Fibroblast of gingiva (primary cell): ENCODE results near the gene SPTBN5.
A peak's percentile ranks its signal among the peaks of the same experiment; 100 is the strongest.
"Not testable (repeated sequence)": the region's sequence is repeated elsewhere in the genome, so short reads cannot be mapped to it uniquely, and the experiment has no call there.

Experiments
- DNase-seq: peaks from one replicate; pipeline ENCODE4 v3.0.0-alpha.2; 2011; ENCODE audit warnings: low read depth

Gene SPTBN5

GRCh38 chr15:41843571-41843970 is 50.3 kb downstream of the SPTBN5 start:
- no peak for DNase-seq

GRCh38 chr15:41842229-41842628 is 51.6 kb downstream of the SPTBN5 start:
- DNase-seq = no peak

- DNase-seq = no peak
These were observed 52.7 kb downstream of the SPTBN5 start for GRCh38 chr15:41841131-41841530.

DNA sequence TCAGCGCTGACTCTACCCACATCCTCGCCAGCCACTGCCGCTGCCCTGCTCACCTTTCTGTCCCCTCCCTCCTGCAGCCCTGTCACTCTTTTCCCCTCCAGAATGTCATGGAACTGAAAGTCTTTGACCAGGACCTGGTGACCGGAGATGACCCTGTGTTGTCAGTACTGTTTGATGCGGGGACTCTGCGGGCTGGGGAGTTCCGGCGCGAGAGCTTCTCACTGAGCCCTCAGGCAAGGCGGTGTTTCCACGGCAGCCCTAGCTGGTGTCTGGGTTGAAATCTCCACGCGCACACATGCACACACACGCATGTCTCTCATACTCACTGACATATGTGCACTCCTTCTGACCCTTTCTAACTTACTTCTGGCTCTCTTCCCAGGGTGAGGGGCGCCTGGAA is 53.2 kb downstream of the SPTBN5 start:
- no peak for DNase-seq

- no peak for DNase-seq
These were observed 53.9 kb downstream of the SPTBN5 start for GRCh38 chr15:41839781-41840491.

DNA sequence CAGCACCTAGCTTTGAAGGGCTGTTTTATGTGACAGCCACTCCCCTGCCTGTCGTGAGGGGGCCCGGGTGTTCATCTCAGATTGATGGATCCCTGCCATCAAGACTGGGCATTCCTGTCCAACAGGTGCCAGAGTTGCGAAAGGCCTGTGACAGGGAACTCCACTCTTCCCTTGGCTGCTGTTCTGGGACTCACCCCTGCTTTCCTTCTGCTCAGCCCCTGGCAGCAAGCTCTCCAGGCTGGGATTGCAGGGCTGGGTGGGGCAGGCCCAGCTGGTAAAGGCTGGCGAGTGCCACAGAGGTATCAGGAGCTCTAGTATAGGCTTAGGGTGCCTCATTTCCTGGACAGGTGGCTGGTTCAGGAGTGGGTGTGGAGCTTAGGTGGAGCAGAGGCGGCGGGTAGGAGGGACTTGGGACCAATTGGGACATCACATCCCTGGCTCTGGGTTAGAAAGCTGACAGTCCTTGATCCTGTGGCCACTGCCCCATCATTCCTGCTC is 55.4 kb downstream of the SPTBN5 start, which contains the start of gene PLA2G4B:
PLA2G4B (plus strand) TSS at position 448 of the 498 bp plus-strand sequence. CDS start 67 bp downstream, outside the sequence.
- no peak for DNase-seq

- no peak for DNase-seq
These were observed 57.0 kb downstream of the SPTBN5 start for GRCh38 chr15:41836713-41837454.

- no peak for DNase-seq
These were observed 57.8 kb downstream of the SPTBN5 start for GRCh38 chr15:41836073-41836472.

DNA sequence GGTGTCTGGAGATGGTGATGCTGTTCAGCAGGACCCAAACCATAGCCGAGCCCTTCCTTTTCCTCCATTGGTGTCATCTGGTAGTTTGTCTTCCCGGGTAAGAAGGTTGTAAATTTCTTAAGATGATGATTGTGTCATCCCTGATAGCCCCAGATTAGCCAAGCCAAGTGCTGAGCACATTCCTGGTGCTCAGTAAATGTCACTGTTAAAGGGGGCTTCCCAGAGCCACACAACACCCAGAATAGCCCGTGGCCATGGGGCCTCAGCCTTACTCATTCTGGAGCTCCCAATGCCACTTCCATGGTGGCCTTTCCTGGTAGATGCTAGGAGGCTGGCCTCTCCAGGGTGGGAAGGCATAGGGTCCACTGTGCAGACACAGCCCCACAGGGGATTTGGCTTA is 59.8 kb downstream of the SPTBN5 start:
- DNase-seq = no peak

DNA sequence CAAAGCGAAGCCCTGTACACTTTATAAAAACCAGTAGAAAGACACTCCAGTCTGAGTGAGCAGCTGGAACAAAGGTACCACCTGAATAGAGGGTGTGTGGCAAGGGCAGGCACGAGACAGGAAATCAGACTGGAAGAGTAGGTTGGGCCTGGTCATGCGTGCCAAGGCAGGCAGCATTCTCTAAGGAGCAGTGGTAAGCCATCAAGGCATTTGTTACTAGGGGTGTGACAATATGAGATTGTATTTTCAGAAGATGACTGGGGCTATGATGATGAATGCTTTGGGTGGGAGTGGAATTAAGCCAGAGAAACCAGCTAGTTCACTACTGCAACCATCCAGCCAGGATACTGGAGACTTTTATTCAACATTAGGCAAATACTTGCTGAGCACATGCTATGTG is 61.0 kb downstream of the SPTBN5 start:
- DNase-seq = no peak

DNA sequence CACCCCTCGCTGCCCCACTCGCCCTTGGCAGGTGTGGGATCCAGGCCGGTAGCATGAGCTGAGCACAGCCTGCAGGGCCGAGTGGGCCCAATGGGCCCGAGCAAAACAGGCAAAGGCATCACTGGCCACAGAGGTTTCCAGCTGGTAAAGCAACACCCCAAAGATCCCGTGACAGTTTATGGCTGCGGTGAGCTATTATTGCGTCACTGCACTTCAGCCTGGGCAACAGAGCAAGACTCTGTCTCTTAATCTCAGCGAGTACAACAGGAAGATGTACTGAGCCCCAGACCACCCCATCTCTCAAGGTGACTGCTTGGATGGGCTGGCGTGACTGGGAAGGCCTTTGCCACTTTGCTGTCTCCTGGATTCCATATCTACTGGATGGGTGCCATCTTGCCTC is 61.6 kb downstream of the SPTBN5 start:
- DNase-seq = no peak

- DNase-seq = not testable (repeated sequence)
These were observed 62.6 kb downstream of the SPTBN5 start for GRCh38 chr15:41831291-41831690.

GRCh38 chr15:41829959-41830646 is 63.8 kb downstream of the SPTBN5 start:
- no peak for DNase-seq

- no peak for DNase-seq
These were observed 65.1 kb downstream of the SPTBN5 start for GRCh38 chr15:41828807-41829141.

DNA sequence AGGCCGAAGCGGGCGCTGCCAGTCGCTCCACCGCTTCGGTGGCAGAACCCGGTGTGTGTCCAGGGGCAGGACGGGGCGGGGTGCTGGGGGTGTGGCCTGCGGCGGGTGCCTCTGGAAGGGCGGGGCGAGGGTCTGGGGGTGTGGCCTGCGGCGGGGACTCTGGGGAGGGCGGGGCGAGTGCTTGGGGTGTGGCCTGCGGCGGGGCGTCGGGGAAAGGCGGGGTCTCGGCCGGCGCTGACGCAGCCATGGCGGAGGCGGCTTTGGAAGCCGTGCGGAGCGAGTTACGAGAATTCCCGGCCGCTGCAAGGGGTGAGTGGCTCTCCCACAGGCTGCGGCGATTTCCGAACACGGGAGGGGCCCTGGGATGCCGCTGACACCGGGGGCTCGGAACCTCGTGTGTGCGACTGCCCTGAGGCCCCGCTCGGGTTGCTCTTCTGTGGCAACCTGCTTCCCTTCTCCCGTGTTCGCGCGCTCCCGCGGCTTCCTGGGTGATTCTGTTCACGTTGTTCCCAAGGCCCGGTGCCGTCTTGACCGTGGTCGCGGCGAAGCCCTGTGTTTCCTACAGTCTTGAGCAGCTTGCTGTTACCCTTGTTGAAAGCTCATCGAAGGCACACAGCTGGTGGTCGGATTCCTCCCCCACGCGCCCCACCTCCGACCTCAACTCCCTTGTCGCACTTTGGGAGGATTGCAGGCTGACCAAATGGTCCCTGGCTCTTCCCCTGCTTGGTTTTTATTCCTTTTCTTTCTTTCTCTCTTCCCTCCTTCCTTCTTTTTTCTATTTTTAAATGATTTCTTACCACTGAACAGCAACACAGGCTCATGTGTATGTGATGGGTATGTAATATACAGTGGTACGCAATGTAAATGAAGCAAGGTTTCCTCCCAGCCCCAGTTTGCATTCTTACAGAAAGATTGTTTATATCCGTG is 65.7 kb downstream of the SPTBN5 start, which contains the start of gene JMJD7:
JMJD7 (plus strand) TSS at position 213 of the 927 bp plus-strand sequence; CDS start at position 246, 33 bp downstream.
- DNase-seq = peak; percentile 84

DNA sequence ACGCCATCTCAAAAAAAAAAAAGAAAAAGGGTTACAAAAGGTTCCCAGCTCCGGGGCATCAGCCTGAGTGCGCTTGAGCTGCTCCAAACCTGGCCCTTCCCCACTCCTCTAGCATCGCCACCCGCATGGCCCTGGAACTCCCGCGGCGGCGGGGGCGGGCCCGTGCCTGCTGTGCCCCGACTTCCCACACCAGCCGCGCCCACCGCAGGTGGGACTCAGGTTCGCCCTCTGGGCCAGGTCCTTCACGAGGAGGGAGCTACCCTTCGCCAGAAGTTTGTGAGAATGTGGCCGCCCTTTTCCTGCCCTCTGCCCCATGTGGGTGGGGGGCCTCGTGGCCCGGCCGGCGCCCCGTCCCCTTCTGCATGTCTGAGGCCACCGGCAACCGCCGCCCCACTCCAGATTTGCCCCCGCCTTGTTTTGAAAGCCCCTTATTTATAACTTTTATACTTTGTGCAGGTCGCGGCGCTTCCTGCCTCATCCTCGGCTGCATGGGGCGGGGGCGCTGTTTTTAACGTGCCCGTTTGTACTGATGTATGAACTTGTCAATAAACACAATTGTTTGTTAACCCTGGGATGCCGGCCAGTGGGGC is 66.5 kb downstream of the SPTBN5 start:
- no peak for DNase-seq

DNA sequence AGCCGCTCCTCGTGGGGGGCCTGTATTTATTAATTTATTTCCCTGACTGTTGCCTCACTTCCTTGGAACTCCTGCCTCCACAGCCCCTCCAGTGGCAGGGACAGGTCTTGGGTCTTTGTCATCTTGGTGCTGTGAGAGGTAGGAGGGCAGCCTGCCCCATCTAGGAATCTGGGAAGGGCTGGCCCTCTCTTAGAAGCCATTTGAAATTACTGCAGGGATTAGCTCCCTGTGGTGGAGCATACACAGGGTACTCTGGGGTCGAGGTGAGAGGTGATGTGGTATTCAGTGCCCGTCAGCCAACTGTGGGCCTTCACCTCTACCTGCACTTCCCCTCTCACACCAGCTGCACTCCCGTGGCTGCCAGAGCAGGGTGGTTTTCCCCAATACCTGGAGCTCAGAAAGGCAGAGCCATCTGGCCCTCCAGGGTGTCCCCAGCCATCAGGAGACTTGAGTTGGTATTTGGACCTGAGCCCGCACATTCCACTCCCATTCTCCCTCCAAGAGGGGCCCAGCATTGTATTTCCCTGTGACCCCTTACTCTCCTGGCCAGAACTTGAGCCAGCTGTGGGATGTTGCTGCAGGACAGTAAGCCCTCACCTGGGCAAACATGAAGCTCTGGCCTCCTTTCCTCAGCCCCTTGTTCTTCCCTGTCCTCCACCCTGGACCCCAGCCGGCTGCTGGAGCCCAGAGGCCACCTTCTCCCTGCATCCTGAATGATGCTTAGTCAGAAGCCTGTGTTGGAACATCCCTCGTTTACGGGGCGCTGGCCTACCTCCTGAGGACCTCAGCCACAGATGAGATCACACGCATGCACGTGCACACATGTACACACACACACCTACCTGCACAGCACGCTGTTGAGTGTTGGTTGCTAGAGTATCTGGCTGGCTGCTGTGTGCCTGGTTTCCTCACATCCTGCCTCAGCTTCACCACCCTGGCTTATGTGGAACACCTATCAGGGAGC is 68.0 kb downstream of the SPTBN5 start:
- DNase-seq = no peak

DNA sequence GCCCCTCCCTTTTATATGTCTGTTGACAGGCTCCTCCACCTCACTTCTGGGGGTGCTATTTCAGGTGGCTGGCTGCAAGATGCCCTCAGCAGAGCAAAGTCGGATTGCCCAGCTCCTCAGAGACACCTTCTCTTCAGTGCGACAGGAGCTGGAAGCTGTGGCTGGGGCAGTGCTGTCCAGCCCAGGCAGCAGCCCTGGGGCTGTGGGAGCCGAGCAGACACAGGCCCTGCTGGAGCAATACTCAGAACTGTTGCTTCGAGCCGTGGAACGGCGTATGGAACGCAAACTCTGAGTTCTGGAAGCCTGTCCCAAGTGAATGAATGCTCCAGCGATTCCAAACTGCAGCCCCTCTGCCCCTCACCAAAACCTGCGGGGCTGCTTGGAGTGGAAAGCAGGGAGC is 68.7 kb downstream of the SPTBN5 start:
- no peak for DNase-seq

- DNase-seq = no peak
These were observed 69.6 kb downstream of the SPTBN5 start for GRCh38 chr15:41824062-41824745.
